Esophagus squamous epithelium (tissue), 5 donors: ENCODE results near the gene BCL11B. TPM values are rescaled to one million over a fixed set of nuclear protein-coding genes. Genes with fewer than 3 reads are reported as not detected.
A peak's percentile ranks its signal among the peaks of the same experiment; 100 is the strongest.

Experiments
- DNase-seq: peaks from one replicate; lab custom pipeline; 2025; lab: John Stamatoyannopoulos, UW
- H3K27ac ChIP-seq, 4 donors: fragments of 200-600 bp; sonication (generic); one replicate each; pipeline ENCODE4 v1.5.1; 2016 to 2019; ENCODE audit warnings: mild to moderate bottlenecking in 1 of 4
- H3K27me3 ChIP-seq, 4 donors: fragments of 200-600 bp; sonication (generic); 1 replicate in 3 of 4; 2 replicates in 1 of 4; pipeline versions ENCODE4 v1.5.1 to v1.6.0; 2017 to 2021; ENCODE audit warnings: antibody characterized with exemption in 1 of 4
- H3K36me3 ChIP-seq, 3 donors: fragments of 200-600 bp; sonication (generic); one replicate each; pipeline ENCODE4 v1.5.1; 2016 to 2019
- H3K4me1 ChIP-seq, 3 donors: fragments of 200-600 bp; sonication (generic); one replicate each; pipeline ENCODE4 v1.5.1; 2017 to 2019
- H3K4me3 ChIP-seq, 4 donors: fragments of 200-600 bp; sonication (generic); 1 replicate in 3 of 4; 2 replicates in 1 of 4; pipeline ENCODE4 v1.5.1; 2016 to 2019; ENCODE audit warnings: mild to moderate bottlenecking in 2 of 4, moderate library complexity in 1 of 4
- H3K9me3 ChIP-seq, 3 donors: fragments of 200-600 bp; sonication (generic); one replicate each; pipeline ENCODE4 v1.5.1; 2016 to 2019
- POLR2A ChIP-seq, 4 donors: fragments of 450-650 bp; IDR thresholded peaks; one replicate each; pipeline ENCODE4 v1.6.1; 2017; ENCODE audit warnings: antibody characterized with exemption in 4 of 4, mild to moderate bottlenecking in 4 of 4, moderate library complexity in 3 of 4
- WGBS, 2 donors: methylation state at CpG; one replicate each; pipeline ENCODE4 v1.1.5; 2018; 5-methylcytosine and 5-hydroxymethylcytosine counted together
- intact Hi-C: fragments of 100-400 bp; cut with DNase I; formaldehyde crosslinking; loops from one replicate; pipeline ENCODE4 v1.15.0; 2022
- total RNA-seq, 4 donors: library from RNA; depleted of rRNA; stranded (reverse); fragments of >200 nt; gene quantifications; one replicate each; pipeline ENCODE4 v1.1.0, GENCODE V29; 2016
- TF ChIP-seq, protein P1 (sequence below), 6 experiments: fragments of 450-650 bp in 4 of 6; fragments of 200-600 bp in 2 of 6; sonication (generic) in 2 of 6; IDR thresholded peaks; one replicate each; pipeline ENCODE4 v1.5.1; 2016 to 2019; ENCODE audit warnings: antibody characterized with exemption in 6 of 6, mild to moderate bottlenecking in 4 of 6, moderate library complexity in 4 of 6
- donor health status: DM: yes; HTN: yes; CAD: no.

Gene BCL11B
- total RNA-seq, 4 donors from 2014 or later = 10.1 to 19.3 (median 12.9) TPM

- no peak overlapping the region for H3K27ac ChIP-seq
- DNase-seq = no peak
- TF ChIP-seq, protein P1, sequence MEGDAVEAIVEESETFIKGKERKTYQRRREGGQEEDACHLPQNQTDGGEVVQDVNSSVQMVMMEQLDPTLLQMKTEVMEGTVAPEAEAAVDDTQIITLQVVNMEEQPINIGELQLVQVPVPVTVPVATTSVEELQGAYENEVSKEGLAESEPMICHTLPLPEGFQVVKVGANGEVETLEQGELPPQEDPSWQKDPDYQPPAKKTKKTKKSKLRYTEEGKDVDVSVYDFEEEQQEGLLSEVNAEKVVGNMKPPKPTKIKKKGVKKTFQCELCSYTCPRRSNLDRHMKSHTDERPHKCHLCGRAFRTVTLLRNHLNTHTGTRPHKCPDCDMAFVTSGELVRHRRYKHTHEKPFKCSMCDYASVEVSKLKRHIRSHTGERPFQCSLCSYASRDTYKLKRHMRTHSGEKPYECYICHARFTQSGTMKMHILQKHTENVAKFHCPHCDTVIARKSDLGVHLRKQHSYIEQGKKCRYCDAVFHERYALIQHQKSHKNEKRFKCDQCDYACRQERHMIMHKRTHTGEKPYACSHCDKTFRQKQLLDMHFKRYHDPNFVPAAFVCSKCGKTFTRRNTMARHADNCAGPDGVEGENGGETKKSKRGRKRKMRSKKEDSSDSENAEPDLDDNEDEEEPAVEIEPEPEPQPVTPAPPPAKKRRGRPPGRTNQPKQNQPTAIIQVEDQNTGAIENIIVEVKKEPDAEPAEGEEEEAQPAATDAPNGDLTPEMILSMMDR (IDR thresholded peaks at IDR 0.05) = no peak
- TF ChIP-seq POLR2A (IDR thresholded peaks at IDR 0.05) = no peak
- peaks cover 13 to 69% (median 14%) of the 10 kb centered on the region in 3 donors for H3K4me1 ChIP-seq
- H3K9me3 ChIP-seq = no peaks in the 10 kb centered on the region
- no peaks in the 10 kb centered on the region for H3K27me3 ChIP-seq
- H3K4me3 ChIP-seq = no peak overlapping the region
- peaks cover 0 to 5% (median 0%) of the 10 kb centered on the region in 3 donors for H3K36me3 ChIP-seq
- intact Hi-C loops = no loop called here
- WGBS, 2 donors = 78 to 79% methylated on average over 3 to 4 of the region's 13 CpGs
Observed at GRCh38 chr14:99194736-99195135, 77.3 kb downstream of the BCL11B start.

GRCh38 chr14:99194136-99194535 lies 77.9 kb downstream of the BCL11B start:
- Histone ChIP-seq H3K27ac (no peak overlapping the region), H3K9me3 (no peaks in the 10 kb centered on the region), H3K4me3 (no peak overlapping the region), H3K27me3 (no peaks in the 10 kb centered on the region), H3K4me1 (peaks cover 13 to 75% (median 14%) of the 10 kb centered on the region in 3 donors), H3K36me3 (peaks cover 0 to 5% (median 0%) of the 10 kb centered on the region in 3 donors)
- intact Hi-C loops = no loop called here
- DNase-seq = no peak
- TF ChIP-seq POLR2A (IDR thresholded peaks at IDR 0.05) = no peak
- TF ChIP-seq, protein P1 (IDR thresholded peaks at IDR 0.05) = no peak
- 83 to 95% methylated on average over 3 of the region's 7 CpGs for WGBS, 2 donors

DNA sequence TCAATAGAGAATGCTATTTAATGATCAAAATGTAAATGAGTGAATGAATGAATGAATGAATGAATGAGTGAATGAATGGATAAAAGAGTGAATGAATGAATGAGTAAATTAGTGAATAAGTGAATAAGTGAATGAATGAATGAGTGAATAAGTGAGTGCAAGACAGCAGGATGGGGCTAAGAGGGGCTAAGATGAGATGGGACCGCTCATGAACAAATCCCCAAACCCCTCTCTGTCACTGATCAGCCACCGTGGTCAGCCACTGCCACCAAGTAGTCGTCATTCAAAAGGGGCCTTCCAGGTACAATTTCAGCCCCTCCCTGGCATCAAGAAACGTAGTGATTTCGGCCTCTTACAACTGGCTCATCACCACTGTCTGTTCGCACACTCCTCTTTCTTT lies 79.2 kb downstream of the BCL11B start:
- WGBS, 2 donors = 62 to 64% methylated on average over 6 of the region's 6 CpGs
- H3K27me3 ChIP-seq = no peaks in the 10 kb centered on the region
- peak overlapping the region in 2 of 4 donors; percentile 38 to 48 for H3K4me3 ChIP-seq
- no peaks in the 10 kb centered on the region for H3K9me3 ChIP-seq
- intact Hi-C loops = no loop called here
- no peak for TF ChIP-seq POLR2A (IDR thresholded peaks at IDR 0.05)
- TF ChIP-seq, protein P1 (IDR thresholded peaks at IDR 0.05) = no peak
- DNase-seq = no peak
- H3K36me3 ChIP-seq = peaks cover 0 to 5% (median 0%) of the 10 kb centered on the region in 3 donors
- peak overlapping the region in 2 of 4 donors; percentile 64 to 78 for H3K27ac ChIP-seq
- H3K4me1 ChIP-seq = peaks cover 13 to 85% (median 14%) of the 10 kb centered on the region in 3 donors

DNA sequence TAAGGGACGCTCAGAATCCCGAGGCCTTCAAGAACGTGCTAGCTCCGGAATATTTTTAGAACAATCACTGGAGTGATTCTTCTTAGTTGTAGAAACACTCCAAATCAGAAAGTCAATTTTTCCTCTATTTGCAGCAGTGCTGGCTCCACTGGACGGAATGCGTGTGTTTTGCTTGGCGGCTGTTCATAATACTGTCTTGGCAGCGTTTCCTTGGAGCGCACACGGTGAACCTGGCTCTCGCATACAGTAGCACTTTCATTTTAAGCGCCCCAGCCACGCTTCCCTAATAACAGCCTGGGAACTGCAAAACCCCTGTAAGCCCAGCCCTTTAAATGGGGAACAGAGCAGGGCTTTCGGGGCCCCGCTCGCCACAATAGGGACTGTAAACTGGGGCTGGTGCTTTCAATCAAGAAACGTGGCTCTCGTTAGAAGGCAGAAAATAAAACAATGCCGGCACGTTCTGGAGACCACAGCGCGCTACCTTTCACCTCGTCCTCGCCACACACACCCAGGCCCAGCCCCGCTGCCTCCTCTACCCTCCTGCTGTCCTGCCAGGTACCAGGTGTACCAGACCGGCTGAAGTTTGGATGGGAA lies 79.9 kb downstream of the BCL11B start:
- Histone ChIP-seq H3K27ac (peak overlapping the region; percentile 14 to 78 (median 54)), H3K27me3 (no peaks in the 10 kb centered on the region), H3K4me1 (peaks cover 13 to 85% (median 14%) of the 10 kb centered on the region in 3 donors), H3K4me3 (peak overlapping the region; percentile 18 to 58 (median 43)), H3K36me3 (peaks cover 0 to 5% (median 0%) of the 10 kb centered on the region in 3 donors), H3K9me3 (no peaks in the 10 kb centered on the region)
- DNase-seq = no peak
- WGBS, 2 donors = 9 to 12% methylated on average over 7 to 21 of the region's 26 CpGs
- intact Hi-C loops = no loop called here
- TF ChIP-seq, protein P1 (IDR thresholded peaks at IDR 0.05) = no peak
- TF ChIP-seq POLR2A (IDR thresholded peaks at IDR 0.05) = no peak

DNA sequence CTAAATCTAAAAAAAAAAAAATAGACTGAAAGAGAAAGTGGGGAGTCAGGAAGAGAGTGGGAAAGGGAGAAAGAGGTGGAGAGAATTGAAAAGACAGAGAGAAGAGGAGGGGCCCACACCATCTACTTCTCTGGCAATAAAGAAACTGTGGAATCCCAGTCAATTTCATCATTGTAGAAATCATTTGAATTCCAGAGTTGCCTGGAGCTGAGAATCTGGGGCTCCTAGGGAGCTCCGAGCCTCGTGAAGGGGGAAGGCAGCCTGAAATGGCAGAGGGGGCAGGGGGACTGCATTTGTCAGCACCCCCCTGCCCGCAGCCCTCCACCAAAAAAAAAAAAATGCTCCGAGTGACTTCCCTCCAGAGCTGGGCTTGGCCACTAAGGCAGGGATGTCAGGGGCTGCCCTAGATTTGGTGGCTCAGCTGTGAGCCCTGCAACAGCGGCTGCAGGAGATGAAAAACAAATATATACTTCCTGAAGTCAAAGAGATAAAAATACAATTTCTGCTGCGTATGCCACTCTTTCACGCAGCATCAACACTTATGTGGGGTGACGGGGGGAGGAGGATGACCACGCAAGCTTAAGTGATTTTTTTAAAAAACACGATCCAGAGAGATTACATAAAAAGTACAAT lies 80.5 kb downstream of the BCL11B start:
- no peak for DNase-seq
- no peaks in the 10 kb centered on the region for H3K9me3 ChIP-seq
- H3K4me1 ChIP-seq = peaks cover 13 to 80% (median 14%) of the 10 kb centered on the region in 3 donors
- H3K27me3 ChIP-seq = no peaks in the 10 kb centered on the region
- intact Hi-C loops = no loop called here
- WGBS, 2 donors = 9 to 22% methylated on average over 10 of the region's 10 CpGs
- peaks cover 0 to 3% (median 0%) of the 10 kb centered on the region in 3 donors for H3K36me3 ChIP-seq
- TF ChIP-seq POLR2A (IDR thresholded peaks at IDR 0.05) = no peak
- TF ChIP-seq, protein P1 (IDR thresholded peaks at IDR 0.05) = no peak
- H3K27ac ChIP-seq = peak overlapping the region; percentile 14 to 78 (median 54)
- peak overlapping the region; percentile 18 to 58 (median 43) for H3K4me3 ChIP-seq
